ENCODE measurements around the gene SLC9C2. TPM values are rescaled to one million over a fixed set of nuclear protein-coding genes. Genes with fewer than 3 reads are reported as not detected.
"Not testable (repeated sequence)": the region's sequence is repeated elsewhere in the genome, so short reads cannot be mapped to it uniquely, and the experiment has no call there.

The SLC9C2 gene
- polyA plus RNA-seq, 1 donor = 0.27 TPM

DNA sequence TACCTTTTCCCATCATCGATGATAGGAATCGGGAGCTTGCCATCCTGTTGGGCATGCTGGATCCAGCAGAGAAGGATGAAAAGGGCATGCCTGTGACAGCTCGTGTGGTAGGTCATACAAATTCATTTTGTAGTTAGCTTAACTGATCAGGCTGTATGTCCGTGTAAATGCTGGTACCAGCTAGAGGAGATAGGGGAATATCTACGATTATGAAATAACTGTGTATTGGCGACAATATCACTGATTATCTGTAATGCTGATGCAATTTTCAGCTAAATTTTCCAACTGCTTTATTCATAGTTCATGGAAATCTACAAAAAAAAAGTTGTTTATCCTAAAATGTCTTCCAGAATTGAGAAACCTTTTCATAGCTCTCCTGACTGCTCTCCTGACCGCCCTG lies 117.5 kb downstream of the SLC9C2 start:
- DNase-seq = no peak

DNA sequence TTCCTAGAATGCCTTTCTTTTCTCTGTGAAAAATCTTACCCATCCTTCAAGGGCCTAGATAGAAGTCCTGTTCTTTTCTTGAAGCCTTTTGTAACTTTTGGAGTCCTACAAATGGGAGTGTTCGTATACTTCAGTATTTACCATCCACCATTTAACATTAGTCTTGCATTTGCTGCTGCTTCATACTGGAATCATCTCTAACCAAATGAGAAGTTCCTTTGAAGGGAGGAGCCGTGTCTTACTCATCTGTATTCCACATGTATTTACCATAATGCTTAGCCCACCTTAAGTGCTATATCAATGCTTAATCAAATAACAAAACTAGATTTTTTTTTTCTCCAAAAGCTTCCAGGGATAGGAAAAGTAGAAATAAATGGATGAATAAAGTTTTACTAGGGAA lies 118.6 kb downstream of the SLC9C2 start:
- DNase-seq = no peak

DNA sequence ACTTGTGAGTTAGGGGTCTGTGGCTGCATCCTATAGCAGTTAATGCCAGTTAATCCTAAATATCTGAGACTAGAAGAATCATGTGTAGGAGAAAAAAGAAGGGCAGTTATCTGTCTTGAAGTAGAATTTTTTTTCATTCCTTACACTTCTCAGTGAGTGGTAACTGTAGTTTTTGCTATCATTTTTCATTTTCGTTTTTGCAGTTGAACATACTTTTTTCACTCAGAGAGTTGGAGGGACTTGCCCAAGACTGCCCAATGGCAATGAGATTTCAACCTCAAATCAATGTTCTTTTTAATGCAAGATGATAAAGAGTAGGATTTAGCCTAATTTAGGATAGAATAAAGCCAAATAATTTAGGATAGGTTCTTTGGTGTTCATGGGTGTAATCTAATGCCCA lies 120.2 kb downstream of the SLC9C2 start:
- DNase-seq = no peak

DNA sequence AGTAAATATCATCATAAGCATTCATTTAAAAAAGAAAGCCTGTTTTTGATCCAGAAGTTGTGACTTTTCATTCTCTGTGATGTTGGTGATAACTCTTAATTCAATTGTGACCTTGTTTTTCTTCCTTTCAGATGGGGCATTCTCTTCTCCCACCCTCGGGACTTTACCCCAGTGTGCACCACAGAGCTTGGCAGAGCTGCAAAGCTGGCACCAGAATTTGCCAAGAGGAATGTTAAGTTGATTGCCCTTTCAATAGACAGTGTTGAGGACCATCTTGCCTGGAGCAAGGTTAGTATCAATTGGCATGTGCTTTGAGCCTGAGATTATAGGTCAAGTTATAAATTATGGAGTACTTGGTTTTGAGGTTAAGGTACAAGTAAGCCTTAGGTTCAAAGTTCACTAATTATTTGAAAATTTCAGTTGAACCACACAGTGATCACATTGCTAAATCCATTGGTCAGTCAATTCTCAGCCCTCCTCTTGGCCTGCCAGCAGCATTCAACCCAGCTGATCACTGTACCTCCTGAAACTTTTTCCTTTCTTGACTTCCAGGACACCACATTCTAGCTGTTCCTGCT lies 121.6 kb downstream of the SLC9C2 start:
- DNase-seq = no peak

DNA sequence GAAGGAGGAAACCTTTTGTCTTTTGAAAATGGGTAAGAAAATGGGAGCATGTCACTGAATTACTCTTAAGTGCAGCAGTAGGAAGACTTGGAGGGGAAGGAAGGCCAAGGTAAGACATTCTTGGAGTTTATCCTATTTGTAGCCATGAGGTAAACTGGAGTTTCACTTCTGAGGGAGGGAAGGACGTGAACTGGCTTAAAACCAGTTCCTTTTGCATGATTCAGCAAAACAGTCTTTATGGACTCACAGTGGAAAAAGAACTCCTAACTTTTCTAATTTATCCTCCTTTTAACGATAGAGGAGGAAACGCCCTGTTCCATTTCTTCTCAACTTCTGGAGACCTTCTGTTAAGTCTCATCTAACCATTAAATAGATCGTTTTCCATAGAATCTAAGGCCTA lies 123.2 kb downstream of the SLC9C2 start:
- no peak for DNase-seq

DNA sequence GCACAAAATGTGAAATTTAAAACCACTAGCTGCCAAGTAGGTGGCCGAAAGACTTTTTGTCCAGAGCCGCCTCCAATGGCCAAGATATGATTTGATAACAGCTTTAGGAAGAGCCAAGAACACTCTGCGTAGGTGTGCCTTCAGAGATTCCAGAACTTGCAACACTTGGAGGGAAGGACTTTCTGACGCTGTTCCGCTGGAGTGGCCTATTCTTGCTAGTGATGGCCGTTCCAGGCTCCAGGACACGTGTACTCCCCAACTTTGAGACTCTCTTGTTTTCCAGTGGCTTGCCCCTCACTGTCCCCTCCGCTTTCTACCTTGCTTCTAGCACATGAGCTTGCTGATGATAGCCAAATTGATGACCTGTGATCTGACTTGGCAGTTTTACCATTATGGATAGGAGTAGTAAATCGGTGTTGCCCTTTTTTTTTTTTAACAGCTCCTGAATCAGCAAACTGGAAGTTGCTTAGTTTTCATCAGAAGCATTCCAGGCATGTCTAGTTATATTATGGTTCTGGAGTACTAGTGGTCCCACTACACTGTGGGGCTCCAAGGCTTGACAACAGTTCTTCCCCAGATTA lies 124.7 kb downstream of the SLC9C2 start:
- peak; percentile 43 for DNase-seq

DNA sequence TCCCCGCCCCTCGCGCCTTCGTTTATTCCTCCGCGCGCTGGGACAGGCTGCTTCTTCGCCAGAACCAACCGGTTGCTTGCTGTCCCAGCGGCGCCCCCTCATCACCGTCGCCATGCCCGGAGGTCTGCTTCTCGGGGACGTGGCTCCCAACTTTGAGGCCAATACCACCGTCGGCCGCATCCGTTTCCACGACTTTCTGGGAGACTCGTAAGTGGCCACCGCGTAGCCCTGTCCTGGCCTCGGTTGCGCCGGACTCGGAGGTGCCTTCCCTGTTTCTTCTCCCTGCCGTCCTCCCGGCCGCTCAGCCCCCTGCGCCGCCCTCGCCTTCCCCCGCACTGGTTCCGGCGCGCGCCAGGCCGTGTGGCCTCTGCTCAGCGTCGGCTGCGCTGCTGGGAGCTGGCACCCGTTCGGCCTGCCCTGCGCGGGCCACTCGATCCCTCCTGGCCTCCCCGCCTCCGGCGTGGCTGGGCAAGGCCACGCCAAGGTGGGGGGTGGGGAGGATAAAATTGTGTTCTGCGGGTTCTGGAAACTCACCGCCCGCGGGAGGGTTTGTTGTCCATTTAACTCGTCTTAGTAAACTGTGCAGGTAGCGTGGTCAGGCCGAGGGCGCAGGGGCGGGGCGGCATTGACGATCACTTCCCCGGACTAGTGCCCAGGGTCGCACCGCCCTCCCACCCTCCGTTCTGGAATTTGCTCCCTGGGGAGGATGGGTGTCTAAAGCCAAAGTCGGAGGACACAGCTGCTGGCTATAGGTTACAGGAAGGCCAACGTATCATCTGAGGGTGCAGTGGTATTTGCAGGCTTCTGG lies 125.4 kb downstream of the SLC9C2 start, which contains the start of gene PRDX6:
Gene PRDX6 (plus strand): TSS at position 50 of the 808 bp plus-strand sequence. CDS start 63 bp downstream, at position 113.
- DNase-seq = peak; percentile 84

DNA sequence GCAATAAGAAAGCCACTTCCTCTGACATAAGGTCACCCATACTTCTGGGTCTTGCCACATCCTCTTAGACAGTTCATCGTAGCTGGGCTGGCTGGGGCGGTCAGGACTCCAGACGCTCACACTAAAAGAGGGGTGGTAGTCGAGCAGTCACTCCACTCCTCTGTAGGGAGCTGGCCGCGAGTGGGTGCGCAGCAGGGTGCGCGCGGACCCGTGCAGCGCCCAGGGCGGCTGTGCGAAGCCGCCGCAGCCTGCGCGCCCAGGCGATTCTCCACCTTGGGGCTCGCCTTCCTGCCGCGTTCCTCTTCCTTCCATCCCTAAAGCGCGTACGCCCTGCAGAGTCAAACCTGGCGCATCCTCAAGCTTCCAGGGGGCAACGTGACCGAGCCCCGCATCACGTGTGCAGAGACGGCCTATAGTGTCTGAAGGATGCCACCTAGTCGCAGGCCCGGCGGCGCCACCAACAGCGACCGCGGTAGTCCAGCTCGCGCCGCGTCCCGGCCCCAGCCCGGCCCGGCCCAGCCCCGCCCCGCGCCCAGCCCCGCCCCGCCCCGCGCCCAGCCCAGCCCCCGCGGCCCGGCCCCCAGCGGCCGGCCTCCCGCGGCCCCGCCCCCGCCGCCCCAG lies 126.1 kb downstream of the SLC9C2 start:
- peak; percentile 84 for DNase-seq

DNA sequence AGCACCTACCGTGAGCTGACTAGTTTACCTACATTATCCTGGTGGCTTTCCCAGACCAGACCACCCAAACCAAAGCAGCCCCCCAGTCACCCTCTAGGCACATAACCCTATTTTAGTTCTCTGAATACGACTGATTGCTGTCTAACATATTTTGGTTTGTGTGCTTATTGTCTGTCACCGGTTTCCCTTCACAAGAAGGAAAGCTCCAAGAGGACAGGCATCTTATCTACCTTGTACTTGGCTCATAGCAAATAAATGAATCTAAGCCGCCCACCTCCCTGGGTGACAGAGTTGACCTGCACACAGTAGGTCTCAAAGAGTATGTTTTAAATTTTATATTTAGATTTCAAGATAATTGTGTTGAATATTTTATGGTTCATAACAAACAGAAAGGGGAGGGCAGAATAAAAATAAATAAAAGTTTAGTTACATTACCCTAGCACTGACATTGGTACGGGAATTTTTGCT lies 126.6 kb downstream of the SLC9C2 start:
- no peak for DNase-seq

DNA sequence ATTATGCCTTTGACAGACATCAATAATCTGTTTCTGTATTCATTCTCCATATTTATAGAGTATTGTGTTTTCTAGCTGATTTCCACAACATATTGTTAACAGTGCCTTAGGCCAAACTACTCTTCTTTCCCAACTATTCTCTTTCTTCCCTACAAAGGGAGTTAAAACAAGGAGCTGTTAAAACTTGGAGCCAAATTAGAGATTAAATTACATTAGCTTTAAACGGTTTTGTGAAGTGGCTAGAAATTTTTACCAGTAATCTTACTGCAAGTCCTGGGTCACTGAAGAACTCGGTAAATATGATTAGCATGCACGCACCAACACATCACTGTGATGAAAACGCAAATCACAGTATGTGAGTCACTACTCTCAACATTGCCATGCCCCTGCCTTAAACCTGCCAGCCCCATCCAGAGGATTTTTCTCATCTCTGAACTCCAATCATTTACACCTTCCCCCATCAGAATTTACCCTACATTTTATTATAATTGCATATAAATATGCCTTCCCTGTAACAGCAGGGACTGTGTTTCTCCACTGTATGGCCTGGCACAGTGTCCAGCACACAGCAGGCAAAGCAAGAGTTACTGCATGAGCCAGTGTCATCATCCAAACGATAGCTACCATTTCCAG lies 127.2 kb downstream of the SLC9C2 start:
- no peak for DNase-seq

DNA sequence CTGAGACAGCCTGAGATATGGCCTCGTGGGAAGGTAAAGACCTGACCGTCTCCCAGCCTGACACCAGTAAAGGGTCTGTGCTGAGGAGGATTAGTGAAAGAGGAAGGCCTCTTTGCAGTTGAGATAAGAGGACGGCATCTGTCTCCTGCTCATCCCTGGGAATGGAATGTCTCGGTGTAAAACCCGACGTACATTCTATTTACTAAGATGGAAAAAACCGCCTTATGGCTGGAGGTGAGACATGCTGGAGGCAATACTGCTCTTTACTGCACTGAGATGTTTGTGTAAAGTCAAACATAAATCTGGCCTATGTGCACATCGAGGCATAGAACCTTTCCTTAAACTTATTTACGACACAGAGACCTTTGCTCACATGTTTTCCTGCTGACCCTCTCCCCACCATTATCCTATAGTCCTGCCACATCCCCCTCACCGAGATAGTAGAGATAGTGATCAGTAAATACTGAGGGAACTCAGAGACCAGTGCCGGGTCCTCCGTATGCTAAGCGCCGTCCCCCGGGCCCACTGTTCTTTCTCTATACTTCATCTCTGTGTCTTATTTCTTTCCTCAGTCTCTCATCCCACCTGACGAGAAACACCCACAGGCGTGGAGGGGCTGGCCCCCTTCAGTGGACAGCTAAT lies 128.0 kb downstream of the SLC9C2 start:
- DNase-seq = not testable (repeated sequence)

DNA sequence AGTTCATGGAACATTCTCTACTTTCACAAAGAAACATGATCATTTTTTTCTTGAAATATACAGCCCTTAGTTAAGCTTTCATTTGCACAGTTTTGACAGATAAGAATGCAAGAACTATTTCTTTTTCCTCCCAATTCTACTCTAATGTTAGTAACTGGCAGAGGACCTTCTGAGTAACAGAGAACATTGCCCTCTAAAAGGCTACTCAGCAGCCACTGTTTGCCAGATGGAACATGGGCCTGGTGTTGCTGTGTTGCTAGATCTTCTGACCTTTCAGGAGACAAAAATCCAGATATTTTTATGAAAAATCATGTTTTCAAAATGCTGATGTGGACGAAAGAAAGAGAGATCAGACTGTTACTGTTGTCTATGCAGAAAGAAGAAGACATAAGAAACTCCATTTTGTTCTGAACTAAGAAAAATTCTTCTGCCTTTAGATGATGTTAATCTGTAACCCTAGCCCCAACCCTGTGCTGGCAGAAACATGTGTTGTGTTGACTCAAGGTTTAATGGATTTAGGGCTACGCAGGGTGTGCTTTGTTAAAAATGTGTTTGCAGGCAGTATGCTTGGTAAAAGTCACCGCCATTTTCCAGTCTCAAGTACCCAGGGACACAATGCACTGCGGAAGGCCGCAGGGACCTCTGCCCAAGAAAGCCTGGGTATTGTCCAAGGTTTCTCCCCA lies 128.6 kb downstream of the SLC9C2 start:
- no peak for DNase-seq

DNA sequence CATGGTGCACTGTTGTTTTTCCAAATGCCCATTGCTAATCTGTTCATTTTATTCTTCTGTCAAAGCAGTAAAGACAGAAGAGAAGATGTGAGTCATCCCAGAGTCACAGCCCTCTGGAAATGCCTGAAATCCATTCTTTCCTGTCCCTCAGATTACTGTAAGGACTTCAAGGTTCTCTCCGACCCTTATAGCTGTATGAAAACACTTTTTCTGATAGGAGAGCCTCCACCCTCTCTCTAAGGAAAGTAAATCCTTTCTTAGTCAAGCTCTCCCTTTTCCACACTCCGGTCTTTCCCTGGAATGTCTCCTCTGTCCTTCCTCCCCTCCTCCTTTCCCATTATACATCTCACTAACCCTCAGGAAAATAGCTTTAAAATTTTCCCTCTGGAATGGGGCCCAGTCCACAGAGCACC lies 129.3 kb downstream of the SLC9C2 start:
- no peak for DNase-seq

DNA sequence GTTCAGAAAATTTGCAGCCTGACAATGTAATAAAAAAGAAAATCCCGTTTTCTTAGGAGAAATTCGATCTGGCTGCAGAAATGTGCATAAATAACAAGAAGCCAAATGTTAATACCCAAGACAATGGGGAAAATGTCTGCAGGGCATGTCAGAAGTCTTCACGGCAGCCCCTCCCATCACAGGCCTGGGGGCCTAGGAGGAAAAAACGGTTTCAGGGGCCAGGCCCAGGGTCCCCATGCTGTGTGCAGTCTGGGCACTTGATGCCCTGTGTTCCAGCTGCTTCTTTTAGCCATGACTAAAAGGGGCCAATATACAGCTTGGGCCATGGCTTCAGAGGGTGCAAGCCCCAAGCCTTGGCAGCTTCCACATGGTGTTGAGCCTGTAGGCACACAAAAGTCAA lies 132.3 kb downstream of the SLC9C2 start:
- DNase-seq = no peak

DNA sequence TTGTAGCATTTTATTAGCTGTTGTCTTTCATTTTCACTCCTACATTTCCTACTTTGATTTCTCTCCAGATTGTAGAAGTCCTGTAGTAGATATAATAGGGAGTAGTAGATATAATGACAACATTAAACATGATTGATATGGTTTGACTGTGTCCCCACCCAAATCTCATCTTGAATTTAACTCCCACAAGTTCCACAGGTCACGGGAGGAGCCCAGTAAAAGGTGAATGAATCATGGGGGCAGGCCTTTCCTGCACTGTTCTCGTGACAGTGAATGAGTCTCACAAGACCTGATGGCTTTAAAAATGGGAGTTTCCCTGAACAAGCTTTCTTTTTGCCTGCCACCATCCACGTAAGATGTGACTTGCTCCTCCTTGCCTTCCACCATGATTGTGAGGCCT lies 133.2 kb downstream of the SLC9C2 start:
- no peak for DNase-seq

DNA sequence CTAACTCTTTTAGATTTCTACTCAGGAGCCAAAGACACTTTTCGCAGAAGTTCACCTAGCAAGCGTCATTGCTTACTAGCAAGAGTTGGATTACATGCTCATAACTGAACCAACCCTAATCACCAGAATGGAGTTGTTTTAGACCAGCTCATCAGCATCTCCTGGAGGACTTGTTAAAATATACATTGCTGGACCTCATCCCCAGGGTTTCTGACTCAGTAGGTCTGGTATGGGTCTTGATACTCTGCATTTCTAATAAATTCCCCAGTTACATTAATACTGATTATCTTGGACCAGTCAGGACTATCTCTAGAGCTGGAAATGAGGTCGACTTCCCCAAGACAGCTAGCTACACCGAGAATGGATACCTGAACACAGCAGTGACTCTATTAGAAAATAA lies 135.4 kb downstream of the SLC9C2 start:
- DNase-seq = no peak

DNA sequence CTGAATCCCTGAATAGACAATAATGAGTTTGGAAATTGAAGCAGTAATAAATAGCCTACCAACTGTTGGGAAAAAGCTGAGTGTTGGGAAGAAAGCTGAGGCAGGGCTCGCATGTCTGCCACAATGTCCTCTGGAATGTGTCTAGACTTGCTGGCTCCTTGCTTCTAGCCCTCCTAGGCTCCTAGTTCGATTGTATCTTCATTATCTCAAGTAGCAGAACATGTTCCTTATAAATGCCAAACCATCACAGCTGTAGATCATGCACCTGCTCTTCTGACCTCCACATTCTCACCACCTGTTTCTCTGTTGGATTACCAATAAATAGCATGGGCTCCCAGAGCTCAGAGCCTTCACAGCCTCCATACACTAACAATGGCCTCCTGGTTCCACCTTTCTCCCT lies 138.7 kb downstream of the SLC9C2 start:
- not testable (repeated sequence) for DNase-seq

DNA sequence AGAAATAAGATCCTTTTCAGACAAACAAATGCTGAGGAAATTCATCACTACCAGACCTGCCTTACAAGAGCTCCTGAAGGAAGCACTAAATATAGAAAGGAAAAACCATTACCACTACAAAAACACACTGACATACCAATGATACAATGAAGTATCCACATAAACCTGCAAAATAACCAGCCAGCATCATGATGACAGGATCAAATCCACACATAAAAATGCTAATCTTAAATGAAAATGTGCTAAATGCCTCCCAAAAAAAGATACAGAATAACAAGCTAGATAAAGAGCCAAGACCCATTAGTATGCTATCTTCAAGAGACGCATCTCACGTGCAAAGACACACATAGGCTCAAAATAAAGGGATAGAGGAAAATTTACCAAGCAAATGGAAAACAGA lies 140.2 kb downstream of the SLC9C2 start:
- DNase-seq = not testable (repeated sequence)

DNA sequence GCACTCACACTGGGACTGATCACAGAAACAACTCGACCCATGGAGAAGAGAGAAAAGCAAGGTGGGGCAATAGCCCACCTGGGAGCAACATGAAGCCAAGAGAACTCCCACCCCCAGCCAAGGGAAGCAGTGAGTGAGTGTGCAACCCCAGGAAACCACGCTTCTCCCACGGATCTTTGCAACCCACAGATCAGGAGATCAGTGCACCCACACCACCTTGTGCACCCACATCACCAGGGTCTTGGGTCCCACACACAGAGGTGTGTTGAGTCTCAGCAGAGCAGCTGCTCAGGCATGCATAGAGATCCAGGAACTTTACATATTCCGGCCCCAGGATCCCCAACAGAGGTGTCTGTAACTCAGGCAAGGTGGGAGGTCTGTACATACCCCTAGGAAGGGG lies 143.0 kb downstream of the SLC9C2 start:
- DNase-seq = no peak

DNA sequence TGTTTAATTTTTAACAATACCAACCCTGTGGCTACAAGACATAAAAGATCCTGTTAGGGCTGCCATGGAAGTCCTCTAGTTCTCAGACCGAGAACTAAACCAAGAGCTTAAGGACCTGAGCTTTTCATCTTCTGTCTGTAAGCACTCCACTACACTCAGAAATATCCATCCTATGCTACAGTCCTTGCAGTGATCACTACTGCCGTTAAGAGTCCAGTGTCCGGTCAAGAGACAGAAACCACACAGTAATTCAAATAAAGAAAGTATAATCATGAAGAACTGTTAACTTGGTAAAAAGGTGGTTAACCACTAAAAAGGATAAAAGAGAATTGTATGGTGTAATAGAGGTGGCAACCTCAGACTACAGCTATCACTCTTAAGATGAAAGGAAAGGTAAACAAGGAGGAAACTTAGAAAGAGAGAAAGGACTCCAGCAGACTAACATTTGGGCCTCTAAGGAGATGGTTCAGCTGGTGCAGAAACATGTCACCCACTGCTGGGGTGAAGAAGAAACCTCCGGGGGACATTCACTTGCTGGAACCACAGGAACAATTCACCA lies 147.8 kb downstream of the SLC9C2 start:
- DNase-seq = no peak

DNA sequence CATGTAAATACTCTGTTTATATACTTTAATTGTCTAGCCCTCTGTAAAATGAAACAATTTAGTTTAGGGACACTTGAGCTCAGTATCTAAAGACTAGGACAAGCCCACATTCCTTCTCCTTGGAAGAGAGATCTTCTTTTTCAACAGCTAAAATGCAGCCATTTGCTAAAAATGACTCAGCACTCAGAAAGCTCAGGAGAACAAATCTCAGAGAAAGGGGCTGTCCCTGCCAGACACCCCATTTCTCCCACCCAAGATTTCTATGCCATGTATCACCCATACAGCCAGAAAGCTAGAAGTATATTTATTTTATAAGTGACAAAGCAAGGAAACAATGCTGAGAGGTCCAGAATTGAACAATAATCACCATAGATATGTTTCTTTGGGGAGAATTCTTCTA lies 148.9 kb downstream of the SLC9C2 start:
- DNase-seq = no peak
